A549 treated with dexamethasone at 1 μM for 4 hours (cell line): ENCODE results near the gene NUAK2. TPM values are rescaled to one million over a fixed set of nuclear protein-coding genes. Genes with fewer than 3 reads are reported as not detected.

ENCODE experiments used
- total RNA-seq: library from RNA; stranded (reverse); fragments of 200-300 nt; extraction: Qiagen RNA extraction; gene quantifications from 5 replicates; pipeline ENCODE4 v1.2.3, GENCODE V29; 2022

Gene NUAK2
- 20.1 to 28.2 TPM (median 26.9 TPM) in 5 replicates for total RNA-seq

GRCh38 chr1:205321162-205321958 is at the start of gene NUAK2:
NUAK2 (minus strand) TSS chr1:205321745; CDS start chr1:205321628, 117 bp downstream.

GRCh38 chr1:205356440-205357139 is 35.0 kb upstream of the NUAK2 start, which contains the start of gene KLHDC8A:
KLHDC8A (minus strand) TSS chr1:205356922; CDS start chr1:205343604, 13,318 bp downstream.

Other genes with a start within 250 kb of the NUAK2 start
- gene TMEM81, start 237.3 kb downstream of the NUAK2 start, total RNA-seq, result 1.6 to 3.0 TPM (median 2.3 TPM) in 5 replicates
- 11.6 to 15.1 TPM (median 13.6 TPM) in 5 replicates for gene RBBP5, start 199.8 kb downstream of the NUAK2 start, total RNA-seq
- 6.8 to 9.7 TPM (median 8.5 TPM) in 5 replicates for gene DSTYK, start 110.0 kb downstream of the NUAK2 start, total RNA-seq
- 1.2 to 1.7 TPM (median 1.5 TPM) in 5 replicates for gene TMCC2, start 93.8 kb downstream of the NUAK2 start, total RNA-seq
- gene KLHDC8A, start 35.2 kb upstream of the NUAK2 start, total RNA-seq, result 0.52 to 1.0 TPM (median 0.76 TPM) in 5 replicates
- gene LEMD1, start 100.3 kb upstream of the NUAK2 start, total RNA-seq, result 0.25 TPM in 1 of 5 replicates, not detected in the others
- 0.05 TPM in 1 of 5 replicates, not detected in the others for gene BLACAT1, start 134.3 kb upstream of the NUAK2 start, total RNA-seq
- 0.82 to 1.2 TPM (median 0.97 TPM) in 5 replicates for gene CDK18, start 182.9 kb upstream of the NUAK2 start, total RNA-seq